Measurements from ENCODE around the gene CCKAR.

- TF ChIP-seq POLR2A (IDR thresholded peaks at IDR 0.05) (no peak), CTCF (IDR thresholded peaks at IDR 0.05) (no peak)
These were observed 43.4 kb upstream of the CCKAR start for GRCh38 chr4:26533685-26534084.

Measured in body of pancreas (tissue), 4 donors.